Astrocyte of the spinal cord (primary cell): ENCODE results near the gene UNC13A.

ENCODE experiments used
- DNase-seq: peaks from one replicate; pipeline ENCODE4 v3.0.0; 2011; ENCODE audit warnings: low read depth, low spot score
- H3K4me3 ChIP-seq: 2 replicates; pipeline ENCODE4 v1.5.1; 2011; ENCODE audit warnings: low read depth, mild to moderate bottlenecking, low read length, moderate library complexity
- CTCF ChIP-seq: IDR thresholded peaks from 2 replicates; pipeline ENCODE4 v1.5.1; 2012; ENCODE audit warnings: low read depth, mild to moderate bottlenecking, low read length, inconsistent platforms
- in situ Hi-C: cut with HindIII; loops from 2 replicates; pipeline ENCODE4 v1.10.0; 2017; ENCODE audit warnings: low sequenced_read_pairs

The UNC13A gene

GRCh38 chr19:17626456-17627015 lies 61.6 kb downstream of the UNC13A start:
- no peak for TF ChIP-seq CTCF
- in situ Hi-C loops = no loop called here
- no peak for DNase-seq
- no peak overlapping the region for H3K4me3 ChIP-seq

DNA sequence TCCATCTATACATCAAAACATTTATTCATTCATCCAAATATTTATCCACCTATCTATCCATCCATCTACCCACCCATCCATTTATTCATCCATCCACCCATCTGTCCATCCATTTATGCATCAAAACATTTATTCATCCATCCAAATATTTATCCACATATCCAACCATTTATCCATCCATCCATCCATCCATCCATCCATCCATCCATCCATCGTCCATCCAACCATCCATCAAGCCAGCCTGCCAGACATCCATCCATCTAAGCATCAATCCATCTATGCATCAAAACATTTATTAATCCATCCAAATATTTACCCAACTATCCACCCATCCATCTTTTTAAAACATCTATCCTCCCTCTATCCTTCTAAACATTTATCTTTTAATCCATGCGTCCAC lies 62.2 kb downstream of the UNC13A start:
- H3K4me3 ChIP-seq = no peak overlapping the region
- TF ChIP-seq CTCF = no peak
- in situ Hi-C loops = no loop called here
- DNase-seq = no peak

GRCh38 chr19:17625043-17625442 lies 63.1 kb downstream of the UNC13A start:
- TF ChIP-seq CTCF = no peak
- no peak overlapping the region for H3K4me3 ChIP-seq
- in situ Hi-C loops = no loop called here
- no peak for DNase-seq

DNA sequence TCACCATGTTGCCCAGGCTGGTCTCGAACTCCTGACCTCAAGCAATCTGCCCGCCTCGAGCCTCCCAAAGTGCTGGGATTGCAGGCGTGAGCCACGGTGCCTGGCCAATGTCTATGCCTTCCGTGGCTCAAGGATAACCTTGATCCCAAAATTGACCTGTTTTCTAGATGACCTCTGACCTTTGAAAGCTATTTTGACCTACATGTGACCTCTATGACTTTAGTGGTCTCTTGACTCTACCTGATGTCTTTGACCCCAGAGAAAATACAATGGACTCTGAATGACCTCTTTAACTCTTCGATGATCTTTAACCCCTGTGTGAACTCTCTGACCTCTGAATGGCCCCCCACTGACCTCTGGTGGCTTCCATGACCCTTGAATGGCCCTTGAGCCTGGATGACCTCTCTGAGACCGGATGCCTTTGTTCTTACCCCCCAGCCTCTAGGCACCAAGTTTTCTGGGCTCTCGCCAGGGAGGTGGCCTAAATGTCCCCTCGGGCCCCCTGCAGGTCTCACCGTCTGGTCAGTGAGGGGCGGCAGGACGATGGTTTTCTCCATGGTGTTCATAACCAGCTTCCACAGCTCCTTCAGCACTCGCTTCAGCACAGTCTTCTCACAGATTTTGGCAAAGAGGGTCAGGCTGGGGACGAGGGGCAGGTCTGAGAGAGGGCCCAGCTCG lies 63.7 kb downstream of the UNC13A start:
- in situ Hi-C loops = no loop called here
- H3K4me3 ChIP-seq = no peak overlapping the region
- DNase-seq = no peak
- no peak for TF ChIP-seq CTCF

GRCh38 chr19:17623224-17623935 lies 64.8 kb downstream of the UNC13A start:
- no peak for TF ChIP-seq CTCF
- DNase-seq = no peak
- in situ Hi-C loops = no loop called here
- H3K4me3 ChIP-seq = no peak overlapping the region

DNA sequence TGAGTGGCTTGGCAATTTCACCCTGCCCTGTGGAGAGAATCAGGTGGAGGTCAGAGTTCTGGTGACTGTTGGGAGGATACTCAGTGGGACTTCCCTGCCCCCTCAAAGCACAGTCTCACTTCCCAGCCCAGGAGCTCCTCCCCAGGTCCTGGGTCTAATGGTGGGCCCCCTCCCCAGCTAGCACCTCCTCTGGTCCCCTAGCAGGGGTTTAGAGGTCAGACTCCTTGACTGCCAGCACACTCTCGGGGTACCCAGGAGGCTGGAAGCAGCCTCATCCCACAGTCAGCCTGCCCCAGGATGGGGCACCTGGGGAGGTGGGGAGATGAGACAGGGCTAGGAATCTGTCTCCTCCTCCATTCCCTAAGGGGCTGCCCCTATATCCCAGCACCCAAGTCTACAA lies 67.5 kb downstream of the UNC13A start:
- in situ Hi-C loops = no loop called here
- no peak for DNase-seq
- no peak for TF ChIP-seq CTCF

More for the DNA sequence above, 67.5 kb downstream of the UNC13A start:
- no peak overlapping the region for H3K4me3 ChIP-seq
